Fibroblast of lung (primary cell): ENCODE data around the gene APH1B. TPM values are rescaled to one million over a fixed set of nuclear protein-coding genes. Genes with fewer than 3 reads are reported as not detected.

Experiments used
- DNase-seq, 2 donors: peaks; one replicate each; pipeline versions ENCODE4 v3.0.0 to v3.0.0-alpha.2; 2010; ENCODE audit warnings: low read depth in 2 of 2
- H2AFZ ChIP-seq: 2 replicates; pipeline ENCODE4 v1.5.1; 2012; ENCODE audit warnings: low read length, control low read depth, inconsistent platforms
- H3K27ac ChIP-seq: 2 replicates; pipeline ENCODE4 v1.5.1; 2011; ENCODE audit warnings: low read length, control low read depth; ENCODE audit not compliant: insufficient read depth
- H3K27me3 ChIP-seq: 2 replicates; pipeline ENCODE4 v1.5.1; 2011; ENCODE audit warnings: mild to moderate bottlenecking, low read length; ENCODE audit not compliant: control insufficient read depth, insufficient read depth
- H3K36me3 ChIP-seq: 2 replicates; pipeline ENCODE4 v1.5.1; 2011; ENCODE audit warnings: low read length; ENCODE audit not compliant: control insufficient read depth, insufficient read depth
- H3K4me1 ChIP-seq: 2 replicates; pipeline ENCODE4 v1.5.1; 2011; ENCODE audit warnings: low read length; ENCODE audit not compliant: control insufficient read depth, insufficient read depth; ENCODE audit errors: extremely low read depth
- H3K4me2 ChIP-seq: 2 replicates; pipeline ENCODE4 v1.5.1; 2011; ENCODE audit warnings: low read length, control low read depth; ENCODE audit not compliant: insufficient read depth; ENCODE audit errors: extremely low read depth
- H3K4me3 ChIP-seq, 4 experiments: fragments of 200-600 bp in 1 of 4; sonication (generic) in 1 of 4; replicated peaks in 1 of 4; 2 replicates each; pipeline ENCODE4 v1.5.1; 2011 to 2016; ENCODE audit warnings: low read length in 4 of 4, low read depth in 3 of 4, mild to moderate bottlenecking in 3 of 4, control low read depth in 2 of 4, inconsistent platforms in 1 of 4, mixed read lengths in 1 of 4; ENCODE audit not compliant: insufficient read depth in 1 of 4; ENCODE audit errors: control extremely low read depth in 1 of 4
- H3K79me2 ChIP-seq: 2 replicates; pipeline ENCODE4 v1.5.1; 2012; ENCODE audit warnings: mild to moderate bottlenecking, low read length, inconsistent platforms; ENCODE audit not compliant: control insufficient read depth, insufficient read depth
- H3K9ac ChIP-seq: 2 replicates; pipeline ENCODE4 v1.5.1; 2011; ENCODE audit warnings: mild to moderate bottlenecking, low read length, control low read depth; ENCODE audit not compliant: insufficient read depth
- H3K9me3 ChIP-seq: 2 replicates; pipeline ENCODE4 v1.5.1; 2012; ENCODE audit warnings: low read depth, low read length; ENCODE audit not compliant: control insufficient read depth, insufficient read depth
- H4K20me1 ChIP-seq: 2 replicates; pipeline ENCODE4 v1.5.1; 2011; ENCODE audit warnings: low read length; ENCODE audit not compliant: control insufficient read depth, insufficient read depth; ENCODE audit errors: extremely low read depth
- EZH2 ChIP-seq: IDR thresholded peaks from 2 replicates; pipeline ENCODE4 v1.5.1; 2012; ENCODE audit warnings: low read length, control low read depth, mild to moderate bottlenecking; ENCODE audit errors: missing control alignments
- polyA plus RNA-seq, 2 donors: library from polyadenylated mRNA; depleted of rRNA in 1 of 2; stranded (reverse) in 1 of 2; unstranded in 1 of 2; fragments of >200 nt; gene quantifications; 2 replicates each; pipeline ENCODE4 v1.2.1, GENCODE V29; 2011 to 2012; ENCODE audit warnings: missing spikeins in 1 of 2
- total RNA-seq: library from RNA; depleted of rRNA; stranded (reverse); fragments of >200 nt; gene quantifications from 2 replicates; pipeline ENCODE4 v1.2.1, GENCODE V29; 2014
- TF ChIP-seq, protein P1 (sequence below), 2 donors: IDR thresholded peaks in 1 of 2; conservative IDR thresholded peaks in 1 of 2; 1 replicate in 1 of 2; 2 replicates in 1 of 2; pipeline ENCODE4 v1.5.1; 2011 to 2012; ENCODE audit warnings: low read length in 2 of 2, control low read depth in 1 of 2, inconsistent platforms in 1 of 2, low read depth in 1 of 2, mild to moderate bottlenecking in 1 of 2

The APH1B gene
- total and polyA plus RNA-seq, 2 donors (not counting 1 experiment from before 2014, with no cell fraction given), result 23.5 to 32.2 TPM

DNA sequence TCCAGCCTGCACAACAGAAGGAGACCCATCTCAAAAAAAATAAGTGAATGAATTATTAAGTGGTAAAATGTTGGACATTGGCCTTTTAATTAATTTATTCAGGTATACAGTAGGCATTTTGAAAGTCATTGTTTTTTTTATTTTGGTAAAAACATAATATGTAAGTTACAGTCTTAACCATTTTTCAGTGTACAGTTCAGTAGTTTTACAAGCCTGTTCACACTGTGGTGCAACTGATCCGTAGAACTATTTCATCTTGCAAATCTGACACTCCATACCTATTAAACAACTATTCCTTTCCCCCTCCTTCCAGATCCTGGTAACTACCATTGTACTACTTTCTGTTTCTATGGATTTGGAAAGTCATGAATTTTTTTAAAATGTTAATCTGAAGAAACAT is 36.1 kb upstream of the APH1B start:
- no peaks in the 10 kb centered on the region for H3K36me3 ChIP-seq
- H3K79me2 ChIP-seq, result peaks cover 21% of the 10 kb centered on the region
- H3K27me3 ChIP-seq, result no peaks in the 10 kb centered on the region
- H2AFZ ChIP-seq, result no peak overlapping the region
- TF ChIP-seq, protein P1, sequence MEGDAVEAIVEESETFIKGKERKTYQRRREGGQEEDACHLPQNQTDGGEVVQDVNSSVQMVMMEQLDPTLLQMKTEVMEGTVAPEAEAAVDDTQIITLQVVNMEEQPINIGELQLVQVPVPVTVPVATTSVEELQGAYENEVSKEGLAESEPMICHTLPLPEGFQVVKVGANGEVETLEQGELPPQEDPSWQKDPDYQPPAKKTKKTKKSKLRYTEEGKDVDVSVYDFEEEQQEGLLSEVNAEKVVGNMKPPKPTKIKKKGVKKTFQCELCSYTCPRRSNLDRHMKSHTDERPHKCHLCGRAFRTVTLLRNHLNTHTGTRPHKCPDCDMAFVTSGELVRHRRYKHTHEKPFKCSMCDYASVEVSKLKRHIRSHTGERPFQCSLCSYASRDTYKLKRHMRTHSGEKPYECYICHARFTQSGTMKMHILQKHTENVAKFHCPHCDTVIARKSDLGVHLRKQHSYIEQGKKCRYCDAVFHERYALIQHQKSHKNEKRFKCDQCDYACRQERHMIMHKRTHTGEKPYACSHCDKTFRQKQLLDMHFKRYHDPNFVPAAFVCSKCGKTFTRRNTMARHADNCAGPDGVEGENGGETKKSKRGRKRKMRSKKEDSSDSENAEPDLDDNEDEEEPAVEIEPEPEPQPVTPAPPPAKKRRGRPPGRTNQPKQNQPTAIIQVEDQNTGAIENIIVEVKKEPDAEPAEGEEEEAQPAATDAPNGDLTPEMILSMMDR (conservative IDR thresholded peaks at IDR 0.05 in 1 of 2, IDR thresholded peaks at IDR 0.05 in 1 of 2; ENCODE audit: low read depth in 1 of 2, low read length in 2 of 2), result no peak
- no peak for TF ChIP-seq EZH2
- H3K9me3 ChIP-seq, result no peaks in the 10 kb centered on the region
- H3K4me3 ChIP-seq, result no peak overlapping the region
- H3K27ac ChIP-seq, result no peak overlapping the region
- no peak overlapping the region for H3K9ac ChIP-seq
- H3K4me1 ChIP-seq, result peaks cover 21% of the 10 kb centered on the region
- H4K20me1 ChIP-seq, result no peaks in the 10 kb centered on the region
- no peak overlapping the region for H3K4me2 ChIP-seq
- no peak for DNase-seq

GRCh38 chr15:63243101-63243500 is 34.3 kb upstream of the APH1B start:
- H3K9ac ChIP-seq, result no peak overlapping the region

GRCh38 chr15:63243776-63244175 is 33.6 kb upstream of the APH1B start:
- Histone ChIP-seq H3K79me2 (peaks cover 11% of the 10 kb centered on the region), H3K9me3 (no peaks in the 10 kb centered on the region), H3K27ac (peak overlapping the region; percentile 63), H2AFZ (no peak overlapping the region), H3K4me1 (peaks cover 23% of the 10 kb centered on the region), H3K4me3 (no peak overlapping the region), H3K4me2 (peak overlapping the region; percentile 42), H3K27me3 (no peaks in the 10 kb centered on the region), H3K9ac (no peak overlapping the region), H4K20me1 (no peaks in the 10 kb centered on the region), H3K36me3 (peaks cover 4% of the 10 kb centered on the region)
- DNase-seq, result peak in 1 of 2 donors; percentile 76
- TF ChIP-seq, protein P1 (conservative IDR thresholded peaks at IDR 0.05 in 1 of 2, IDR thresholded peaks at IDR 0.05 in 1 of 2; ENCODE audit: low read depth in 1 of 2, low read length in 2 of 2), result no peak
- TF ChIP-seq EZH2, result no peak

More at GRCh38 chr15:63243101-63243500, 34.3 kb upstream of the APH1B start:
- Histone ChIP-seq H3K9me3 (no peaks in the 10 kb centered on the region), H3K79me2 (peaks cover 13% of the 10 kb centered on the region), H3K4me2 (peak overlapping the region; percentile 42), H3K27ac (peak overlapping the region; percentile 63), H3K36me3 (peaks cover 4% of the 10 kb centered on the region), H4K20me1 (no peaks in the 10 kb centered on the region), H3K4me1 (peaks cover 26% of the 10 kb centered on the region), H2AFZ (no peak overlapping the region), H3K4me3 (no peak overlapping the region), H3K27me3 (no peaks in the 10 kb centered on the region)
- no peak for TF ChIP-seq EZH2
- TF ChIP-seq, protein P1 (conservative IDR thresholded peaks at IDR 0.05 in 1 of 2, IDR thresholded peaks at IDR 0.05 in 1 of 2; ENCODE audit: low read depth in 1 of 2, low read length in 2 of 2), result peak; percentile 28 to 43
- peak in 1 of 2 donors; percentile 90 for DNase-seq
